Mesothelial cell of epicardium (in vitro differentiated cells): ENCODE measurements around the gene FAM168A. TPM values are rescaled to one million over a fixed set of nuclear protein-coding genes. Genes with fewer than 3 reads are reported as not detected.

Source experiments
- DNase-seq, 2 experiments: peaks; one replicate each; pipeline ENCODE4 v3.0.0; 2021; ENCODE audit warnings: low spot score in 2 of 2; ENCODE audit not compliant: unreplicated experiment in 2 of 2
- H3K27ac Mint-ChIP-seq: 2 replicates; pipeline ENCODE4 v1.8.0; 2021; ENCODE audit warnings: mixed read lengths
- H3K27me3 Mint-ChIP-seq: 2 replicates; pipeline ENCODE4 v1.8.0; 2021; ENCODE audit warnings: low read depth, mixed read lengths
- H3K36me3 Mint-ChIP-seq: 2 replicates; pipeline ENCODE4 v1.8.0; 2021; ENCODE audit warnings: mixed read lengths
- H3K4me1 Mint-ChIP-seq: 2 replicates; pipeline ENCODE4 v1.8.0; 2021; ENCODE audit warnings: mixed read lengths
- H3K4me3 Mint-ChIP-seq: 2 replicates; pipeline ENCODE4 v1.8.0; 2021; ENCODE audit warnings: mild to moderate bottlenecking, moderate library complexity, mixed read lengths
- H3K9me3 Mint-ChIP-seq: 2 replicates; pipeline ENCODE4 v1.8.0; 2021; ENCODE audit warnings: mixed read lengths
- CTCF ChIP-seq: fragments of 200-600 bp; sonication (generic); IDR thresholded peaks from one replicate; pipeline ENCODE4 v1.5.0; 2021; ENCODE audit warnings: antibody characterized with exemption; ENCODE audit not compliant: unreplicated experiment
- total RNA-seq: library from RNA; stranded (reverse); gene quantifications from 3 replicates; pipeline ENCODE4 v1.2.1, GENCODE V29; 2021

FAM168A gene
- total RNA-seq, 1 donor from 2014 or later, result 61.8 TPM

- Mint-ChIP-seq H3K27ac (no peak overlapping the region), H3K36me3 (no peaks in the 10 kb centered on the region), H3K4me1 (peaks cover 12% of the 10 kb centered on the region), H3K27me3 (no peaks in the 10 kb centered on the region), H3K9me3 (no peaks in the 10 kb centered on the region), H3K4me3 (no peak overlapping the region)
- DNase-seq, result no peak
- no peak for TF ChIP-seq CTCF
These were observed 34.2 kb downstream of the FAM168A start for GRCh38 chr11:73563539-73564200.

- no peak overlapping the region for H3K27ac Mint-ChIP-seq
- no peak for DNase-seq
- peaks cover 6% of the 10 kb centered on the region for H3K36me3 Mint-ChIP-seq
- no peaks in the 10 kb centered on the region for H3K4me1 Mint-ChIP-seq
- TF ChIP-seq CTCF, result no peak
- no peaks in the 10 kb centered on the region for H3K27me3 Mint-ChIP-seq
- H3K4me3 Mint-ChIP-seq, result no peak overlapping the region
- H3K9me3 Mint-ChIP-seq, result peaks cover 3% of the 10 kb centered on the region
These were observed 38.2 kb downstream of the FAM168A start for GRCh38 chr11:73559743-73560142.

GRCh38 chr11:73556966-73557365 lies 40.9 kb downstream of the FAM168A start:
- no peak overlapping the region for H3K27ac Mint-ChIP-seq
- no peak for DNase-seq
- H3K4me3 Mint-ChIP-seq, result no peak overlapping the region
- peaks cover 6% of the 10 kb centered on the region for H3K36me3 Mint-ChIP-seq
- TF ChIP-seq CTCF, result no peak
- H3K9me3 Mint-ChIP-seq, result peaks cover 3% of the 10 kb centered on the region
- peaks cover 1% of the 10 kb centered on the region for H3K4me1 Mint-ChIP-seq
- no peaks in the 10 kb centered on the region for H3K27me3 Mint-ChIP-seq

- TF ChIP-seq CTCF, result no peak
- Mint-ChIP-seq H3K4me3 (no peak overlapping the region), H3K27me3 (no peaks in the 10 kb centered on the region), H3K27ac (no peak overlapping the region), H3K4me1 (peaks cover 4% of the 10 kb centered on the region), H3K9me3 (peaks cover 3% of the 10 kb centered on the region), H3K36me3 (peaks cover 6% of the 10 kb centered on the region)
- DNase-seq, result no peak
These were observed 42.3 kb downstream of the FAM168A start for GRCh38 chr11:73555615-73556014.

GRCh38 chr11:73554671-73555320 lies 43.1 kb downstream of the FAM168A start:
- peaks cover 3% of the 10 kb centered on the region for H3K9me3 Mint-ChIP-seq
- DNase-seq, result no peak
- H3K27ac Mint-ChIP-seq, result no peak overlapping the region
- H3K4me3 Mint-ChIP-seq, result no peak overlapping the region
- H3K4me1 Mint-ChIP-seq, result peaks cover 4% of the 10 kb centered on the region
- TF ChIP-seq CTCF, result no peak
- no peaks in the 10 kb centered on the region for H3K27me3 Mint-ChIP-seq
- H3K36me3 Mint-ChIP-seq, result peaks cover 6% of the 10 kb centered on the region
